ENCODE data around the gene LRRC4C.

The LRRC4C gene

DNA sequence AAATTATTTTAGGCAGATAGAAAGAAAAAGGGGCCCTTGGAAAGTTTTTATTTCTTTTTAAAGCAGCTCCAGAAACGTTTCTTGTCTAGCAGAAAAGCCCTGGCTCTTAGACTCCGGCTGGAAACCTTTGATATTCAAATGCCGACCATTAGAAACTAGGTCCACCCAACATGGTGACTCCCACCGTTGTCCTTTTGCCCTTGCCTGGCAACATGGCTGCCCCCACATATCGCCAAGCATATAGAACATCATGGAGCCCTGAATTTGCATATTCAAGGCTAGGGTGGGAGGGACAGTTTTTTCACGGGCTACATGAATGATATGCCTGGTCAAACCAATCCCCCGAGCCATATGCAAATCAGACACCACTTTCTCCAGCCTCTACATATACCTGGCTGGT is 1379.0 kb downstream of the LRRC4C start:
- DNase-seq (ENCODE audit: low spot score), result no peak
